HG02763 (cell line): ENCODE results near the gene AKT3.
"Not testable (repeated sequence)": the region's sequence is repeated elsewhere in the genome, so short reads cannot be mapped to it uniquely, and the experiment has no call there.

Experiments used
- ATAC-seq: cut with Tn5 transposase; IDR thresholded peaks from one replicate; pipeline ENCODE4 v1.9.1; 2021; ENCODE audit warnings: mild to moderate bottlenecking, moderate library complexity; ENCODE audit not compliant: unreplicated experiment

Gene AKT3

DNA sequence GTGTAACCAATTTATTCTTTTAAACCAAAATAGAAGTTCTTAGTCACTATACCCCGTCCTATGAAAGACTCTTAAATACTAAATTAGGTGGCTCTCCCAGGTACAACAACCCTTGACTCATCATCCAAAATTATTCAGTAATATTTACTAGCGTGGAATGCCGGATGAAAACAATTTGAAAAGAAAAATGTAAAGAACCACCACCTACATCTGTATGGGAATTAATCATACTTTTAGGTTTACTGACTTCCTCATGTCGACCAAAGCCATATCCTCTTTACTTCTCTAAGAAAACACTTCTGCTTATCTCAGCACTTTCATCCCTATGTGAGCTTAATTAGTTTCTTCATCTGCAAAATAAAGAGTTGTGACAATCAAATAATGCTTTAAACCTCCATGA is 139.6 kb downstream of the AKT3 start:
- no peak for ATAC-seq

- ATAC-seq, result no peak
Observed at GRCh38 chr1:243708210-243708609, 141.8 kb downstream of the AKT3 start.

DNA sequence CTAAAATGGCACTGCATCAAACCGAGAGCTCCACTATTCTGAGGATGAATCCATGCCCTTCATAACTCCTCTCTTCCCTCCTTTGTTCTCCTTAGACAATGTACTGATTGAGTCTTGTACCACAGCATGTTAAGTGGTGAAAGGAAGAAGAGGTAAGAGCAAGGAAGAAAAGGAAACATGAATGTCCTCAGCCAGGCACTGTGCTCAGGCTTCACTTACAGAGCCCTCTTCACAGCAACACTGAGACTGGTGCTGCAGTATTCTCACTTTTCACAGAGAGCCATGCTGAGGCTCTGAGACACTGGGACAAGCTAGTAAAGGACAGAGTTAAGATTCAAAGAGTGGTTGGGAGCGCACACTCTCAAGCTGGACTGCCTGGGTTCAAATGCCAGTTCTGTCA is 143.5 kb downstream of the AKT3 start:
- no peak for ATAC-seq

- ATAC-seq, result no peak
Observed at GRCh38 chr1:243705585-243705984, 144.5 kb downstream of the AKT3 start.

DNA sequence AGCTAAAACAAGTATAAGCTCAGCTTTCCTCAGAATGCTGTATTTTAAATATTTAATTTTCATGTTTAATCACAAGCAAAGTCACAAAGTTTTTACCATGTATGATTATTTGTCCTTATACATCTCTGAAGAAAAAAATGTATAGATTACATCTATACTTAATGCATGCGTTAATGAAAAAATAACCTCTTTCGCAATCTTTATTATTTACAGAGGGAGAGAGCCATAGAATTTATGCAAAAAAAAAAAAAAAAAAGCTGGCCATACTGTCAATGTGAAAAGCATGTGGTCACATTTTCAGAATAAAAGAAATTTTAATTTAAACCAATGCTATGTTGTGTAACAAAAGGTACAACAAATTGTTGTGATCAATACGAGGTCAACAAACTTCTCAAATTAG is 148.2 kb downstream of the AKT3 start:
- no peak for ATAC-seq

- no peak for ATAC-seq
Observed at GRCh38 chr1:243693800-243694199, 156.2 kb downstream of the AKT3 start.

DNA sequence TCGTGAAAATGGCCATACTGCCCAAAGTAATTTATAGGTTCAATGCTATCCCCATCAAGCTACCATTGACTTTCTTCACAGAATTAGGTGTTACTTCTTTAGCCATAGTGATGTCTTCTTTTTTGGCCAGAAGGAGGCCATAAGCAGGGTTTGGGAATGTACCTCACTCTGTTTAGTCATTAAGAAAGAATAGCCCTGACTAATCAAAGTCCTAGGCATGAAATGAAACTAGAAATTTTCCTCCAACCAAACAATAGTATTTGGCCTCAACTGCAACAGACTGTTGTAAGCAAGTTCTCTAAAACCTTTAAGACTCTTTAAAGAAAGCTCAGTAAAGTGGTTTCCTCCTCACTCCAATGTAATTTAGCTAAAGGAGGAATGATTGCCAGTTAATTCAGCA is 163.9 kb downstream of the AKT3 start:
- no peak for ATAC-seq

DNA sequence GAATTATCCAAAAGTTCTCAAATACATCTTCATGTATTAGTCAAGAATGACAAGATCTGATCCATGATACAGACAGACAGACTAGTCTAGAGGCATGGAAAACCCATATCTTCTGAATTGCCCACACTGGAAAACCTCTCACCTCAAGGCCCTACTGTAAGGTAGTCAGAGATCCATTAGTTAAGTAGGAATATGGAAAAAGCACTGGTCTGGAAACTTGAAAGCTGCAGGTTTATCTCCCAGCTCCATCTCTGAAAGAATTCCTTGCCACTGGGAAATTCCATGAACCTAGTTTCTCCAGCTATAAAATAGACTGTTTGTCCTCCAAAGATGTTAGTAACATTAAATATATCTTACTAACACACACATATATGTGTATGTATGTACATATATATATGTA is 169.2 kb downstream of the AKT3 start:
- ATAC-seq, result no peak

- no peak for ATAC-seq
Observed at GRCh38 chr1:243672539-243673074, 177.4 kb downstream of the AKT3 start.

GRCh38 chr1:243667591-243667990 is 182.5 kb downstream of the AKT3 start:
- peak; percentile 79 for ATAC-seq

DNA sequence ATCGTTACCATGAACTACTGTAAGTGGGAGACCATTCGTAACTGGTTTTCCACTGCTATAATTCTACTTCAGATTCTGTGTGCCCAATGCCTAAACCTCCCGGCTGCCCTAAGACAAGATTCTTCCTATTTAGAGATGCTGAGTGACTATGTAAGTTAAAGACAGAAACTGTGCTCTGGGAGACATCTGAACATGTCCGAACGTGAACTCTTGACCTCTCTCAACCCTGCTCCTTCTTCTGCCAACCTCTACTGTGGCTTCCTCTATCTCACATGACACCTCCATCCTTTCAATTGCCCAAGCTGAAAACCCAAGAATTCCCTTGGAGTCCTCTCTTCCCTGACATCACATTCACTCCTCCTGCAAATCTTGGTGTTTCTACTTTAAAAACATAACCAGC is 182.9 kb downstream of the AKT3 start:
- ATAC-seq, result no peak

GRCh38 chr1:243663651-243664050 is 186.4 kb downstream of the AKT3 start:
- ATAC-seq, result no peak

DNA sequence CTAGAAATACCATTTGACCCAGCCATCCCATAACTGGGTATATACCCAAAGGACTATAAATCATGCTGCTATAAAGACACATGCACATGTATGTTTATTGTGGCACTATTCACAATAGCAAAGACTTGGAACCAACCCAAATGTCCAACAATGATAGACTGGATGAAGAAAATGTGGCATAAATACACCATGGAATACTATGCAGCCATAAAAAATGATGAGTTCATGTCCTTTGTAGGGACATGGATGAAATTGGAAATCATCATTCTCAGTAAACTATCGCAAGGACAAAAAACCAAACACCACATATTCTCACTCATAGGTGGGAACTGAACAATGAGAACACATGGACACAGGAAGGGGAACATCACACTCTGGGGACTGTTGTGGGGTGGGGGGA is 187.9 kb downstream of the AKT3 start:
- not testable (repeated sequence) for ATAC-seq

DNA sequence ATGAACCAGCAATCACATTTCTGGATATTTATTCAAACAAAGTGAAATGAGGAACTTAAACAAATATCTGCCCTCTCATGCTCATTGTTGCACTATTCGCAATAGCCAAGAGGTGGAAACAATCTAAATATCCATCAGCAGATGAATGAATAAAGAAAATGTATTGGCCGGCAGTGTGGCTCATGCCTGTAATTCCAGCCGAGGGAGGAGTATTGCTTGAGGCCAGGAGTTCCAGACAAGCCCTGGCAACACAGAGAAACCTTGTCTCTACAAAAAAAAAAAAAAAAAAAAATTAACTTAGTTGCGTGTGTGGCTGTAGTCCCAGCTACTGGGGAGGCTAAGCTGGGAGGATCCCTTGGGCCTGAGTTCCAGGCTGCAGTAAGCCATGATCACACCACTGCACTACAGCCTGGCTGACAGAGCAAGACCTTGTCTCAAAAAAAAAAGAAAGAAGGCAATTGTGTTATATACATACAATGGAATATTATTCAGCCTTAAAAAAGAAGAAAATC is 191.4 kb downstream of the AKT3 start:
- no peak for ATAC-seq

GRCh38 chr1:243657793-243658192 is 192.2 kb downstream of the AKT3 start:
- no peak for ATAC-seq

DNA sequence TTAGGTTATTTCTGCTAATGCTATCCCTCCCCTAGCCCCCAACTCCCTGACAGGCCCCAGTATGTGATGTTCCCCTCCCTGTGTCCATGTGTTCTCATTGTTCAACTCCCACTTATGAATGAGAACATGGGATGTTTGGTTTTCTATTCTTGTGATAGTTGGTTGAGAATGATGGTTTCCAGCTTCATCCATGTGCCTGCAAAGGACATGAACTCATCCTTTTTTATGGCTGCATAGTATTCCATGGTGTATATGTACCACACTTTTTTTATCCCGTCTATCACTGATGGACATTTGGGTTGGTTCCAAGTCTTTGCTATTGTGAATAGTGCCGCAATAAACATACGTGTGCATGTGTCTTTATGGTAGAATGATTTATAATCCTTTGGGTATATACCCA is 200.5 kb downstream of the AKT3 start:
- not testable (repeated sequence) for ATAC-seq

GRCh38 chr1:243646841-243647240 is 203.2 kb downstream of the AKT3 start:
- no peak for ATAC-seq

DNA sequence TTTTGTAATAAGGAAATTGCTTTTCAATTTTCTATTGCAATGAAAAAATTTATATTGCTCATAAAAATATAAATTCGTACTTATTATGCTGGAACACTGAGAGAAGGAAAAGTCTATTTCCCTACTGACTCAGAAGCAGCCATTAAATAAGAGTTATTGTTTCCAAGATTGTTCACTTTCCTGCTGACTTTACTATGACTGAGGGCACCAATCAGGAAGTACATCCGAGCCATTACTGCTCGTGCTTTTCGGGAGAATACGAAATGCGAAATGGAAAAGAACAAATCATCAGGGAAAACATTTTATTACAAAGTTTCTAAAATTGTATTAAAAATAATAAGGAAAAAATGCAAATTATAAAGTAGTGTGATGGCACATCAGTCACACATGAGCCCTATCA is 204.8 kb downstream of the AKT3 start:
- ATAC-seq, result no peak

DNA sequence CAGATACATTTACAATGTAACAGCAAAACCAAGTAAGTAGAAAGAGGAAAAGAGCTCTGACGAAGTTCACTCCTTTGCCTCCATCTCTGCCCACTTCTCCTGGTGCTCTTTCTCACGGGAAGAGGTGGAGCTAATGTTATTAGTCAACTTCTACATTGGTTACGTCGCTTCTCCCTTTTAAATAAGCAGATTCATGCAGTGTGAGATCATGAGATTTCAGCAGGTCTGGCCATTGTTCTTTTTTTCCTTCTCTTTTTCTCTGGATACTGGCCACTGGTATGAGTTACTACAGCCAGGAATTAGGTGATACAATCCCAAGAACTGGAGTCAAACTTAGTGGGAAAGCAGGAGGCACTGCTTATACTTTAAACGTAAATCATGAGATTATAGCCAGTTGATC is 207.1 kb downstream of the AKT3 start:
- ATAC-seq, result no peak

GRCh38 chr1:243639027-243639658 is 210.9 kb downstream of the AKT3 start:
- ATAC-seq, result no peak

- ATAC-seq, result no peak
Observed at GRCh38 chr1:243638186-243638585, 211.9 kb downstream of the AKT3 start.

DNA sequence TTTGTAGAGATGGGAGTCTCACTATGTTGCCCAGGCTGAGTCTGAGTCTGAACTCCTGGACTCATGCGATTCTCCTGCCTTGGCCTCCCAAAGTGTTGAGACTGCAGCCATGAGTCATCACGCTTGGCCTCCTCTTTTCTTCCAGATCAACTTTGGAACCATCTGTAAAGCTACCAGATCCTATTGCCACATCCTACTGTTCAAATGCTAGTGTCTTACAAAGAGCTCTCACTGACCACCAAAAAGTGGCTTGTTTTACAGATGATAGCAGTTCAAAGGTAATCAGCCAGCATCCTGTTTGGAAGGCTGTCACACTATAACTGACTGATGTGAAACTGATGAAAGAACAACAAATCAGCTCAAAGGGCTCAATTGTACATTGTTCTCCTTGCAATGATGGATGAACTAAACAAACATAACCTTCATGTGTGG is 221.6 kb downstream of the AKT3 start:
- ATAC-seq, result no peak

GRCh38 chr1:243623841-243624240 is 226.2 kb downstream of the AKT3 start:
- ATAC-seq, result no peak
